HG03469 (cell line): Measurements from ENCODE around the gene KLK6.

Source experiments
- ATAC-seq: cut with Tn5 transposase; IDR thresholded peaks from one replicate; pipeline ENCODE4 v1.9.1; 2021; ENCODE audit warnings: mild to moderate bottlenecking, moderate library complexity, moderate number of reproducible peaks; ENCODE audit not compliant: unreplicated experiment

Gene KLK6

GRCh38 chr19:50912727-50913716 is 56.4 kb downstream of the KLK6 start:
- no peak for ATAC-seq

- ATAC-seq: no peak
These were observed 57.2 kb downstream of the KLK6 start for GRCh38 chr19:50912102-50912599.

- ATAC-seq: no peak
These were observed 57.9 kb downstream of the KLK6 start, which contains the start of gene KLK4 for GRCh38 chr19:50911206-50912101. Gene KLK4, minus strand, starts transcription at chr19:50911395. Its CDS starts 657 bp downstream, at chr19:50910738.

- no peak for ATAC-seq
These were observed 58.7 kb downstream of the KLK6 start for GRCh38 chr19:50910722-50911121.

- no peak for ATAC-seq
These were observed 59.9 kb downstream of the KLK6 start for GRCh38 chr19:50909240-50910070.
